IMR-90 (cell line): ENCODE results near the gene TMEM141. TPM values are rescaled to one million over a fixed set of nuclear protein-coding genes. Genes with fewer than 3 reads are reported as not detected.

Source experiments
- ATAC-seq: fragments of 200-7000 bp; cut with Tn5 transposase; 2 replicates; pipeline ENCODE4 v1.9.1; 2020; ENCODE audit warnings: low read depth, mild to moderate bottlenecking, moderate library complexity
- BruUV-seq: library from RNA; stranded (reverse); fragments of 400-500 nt; replicated peaks from 2 replicates; lab custom pipeline; 2021; lab: Mats Ljungman, UMichigan
- CTCF ChIA-PET: fragments of 300-600 bp; formaldehyde crosslinking; extraction: SDS; loops from one replicate; lab custom pipeline; 2021; ENCODE audit warnings: antibody characterized with exemption; lab: Yijun Ruan, JAX
- POLR2A ChIA-PET: fragments of 300-600 bp; sonication (Branson Sonifier 250); formaldehyde crosslinking; loops from one replicate; lab custom pipeline; 2022; ENCODE audit warnings: antibody characterized with exemption; ENCODE audit not compliant: unreplicated experiment; lab: Charles Lee
- DNase-seq: peaks from one replicate; pipeline ENCODE4 v3.0.0; 2013
- H2AFZ ChIP-seq: replicated peaks from 2 replicates; pipeline ENCODE3; 2013; ENCODE audit warnings: low read length, mild to moderate bottlenecking; ENCODE audit not compliant: poor library complexity
- H2AK5ac ChIP-seq: 2 replicates; pipeline ENCODE4 v1.6.1; 2013; ENCODE audit warnings: low read depth, low read length, inconsistent platforms
- H2AK9ac ChIP-seq: replicated peaks from 2 replicates; pipeline ENCODE3; 2013; ENCODE audit warnings: mild to moderate bottlenecking, low read depth, low read length, moderate library complexity; ENCODE audit not compliant: poor library complexity
- H2BK120ac ChIP-seq: 2 replicates; pipeline ENCODE4 v1.6.1; 2013; ENCODE audit warnings: low read depth, low read length, inconsistent platforms
- H2BK15ac ChIP-seq: 3 replicates; pipeline ENCODE4 v1.6.1; 2013; ENCODE audit warnings: low read depth, low read length, inconsistent platforms
- H2BK20ac ChIP-seq: 2 replicates; pipeline ENCODE4 v1.6.1; 2013; ENCODE audit warnings: low read depth, mild to moderate bottlenecking, inconsistent platforms, low read length, moderate library complexity
- H2BK5ac ChIP-seq: 2 replicates; pipeline ENCODE4 v1.6.1; 2013; ENCODE audit warnings: mild to moderate bottlenecking, low read depth, low read length, inconsistent platforms; ENCODE audit not compliant: poor library complexity, severe bottlenecking
- H3K14ac ChIP-seq: replicated peaks from 2 replicates; pipeline ENCODE4 v1.6.1; 2013; ENCODE audit warnings: low read depth, low read length, inconsistent platforms
- H3K18ac ChIP-seq: 2 replicates; pipeline ENCODE4 v1.6.1; 2013; ENCODE audit warnings: low read depth, low read length, control low read depth
- H3K23ac ChIP-seq: 2 replicates; pipeline ENCODE4 v1.6.1; 2013; ENCODE audit warnings: low read depth, low read length, inconsistent platforms
- H3K27ac ChIP-seq: 2 replicates; pipeline ENCODE4 v1.5.1; 2013; ENCODE audit warnings: mild to moderate bottlenecking, control low read depth, low read length; ENCODE audit not compliant: insufficient read depth
- H3K27me3 ChIP-seq: 2 replicates; pipeline ENCODE4 v1.6.1; 2013; ENCODE audit warnings: low read length; ENCODE audit not compliant: control insufficient read depth, insufficient read depth
- H3K36me3 ChIP-seq: 2 replicates; pipeline ENCODE4 v1.6.1; 2013; ENCODE audit warnings: low read length, mixed read lengths; ENCODE audit not compliant: control insufficient read depth, insufficient read depth
- H3K4ac ChIP-seq: 2 replicates; pipeline ENCODE4 v1.6.1; 2013; ENCODE audit warnings: low read depth, low read length, inconsistent platforms
- H3K4me1 ChIP-seq: 2 replicates; pipeline ENCODE4 v1.6.1; 2013; ENCODE audit warnings: low read length, mixed read lengths; ENCODE audit not compliant: control insufficient read depth, insufficient read depth
- H3K4me2 ChIP-seq: 2 replicates; pipeline ENCODE4 v1.6.1; 2013; ENCODE audit warnings: low read depth, mild to moderate bottlenecking, control low read depth, low read length, moderate library complexity
- H3K4me3 ChIP-seq: 2 replicates; pipeline ENCODE4 v1.5.1; 2013; ENCODE audit warnings: low read depth, mild to moderate bottlenecking, control low read depth, low read length, moderate library complexity; ENCODE audit not compliant: insufficient read depth
- H3K56ac ChIP-seq: 2 replicates; pipeline ENCODE4 v1.6.1; 2013; ENCODE audit warnings: low read length, inconsistent platforms; ENCODE audit not compliant: insufficient read depth; ENCODE audit errors: extremely low read depth
- H3K79me1 ChIP-seq, 2 experiments: 2 replicates each; pipeline ENCODE4 v1.6.1; 2013; ENCODE audit warnings: low read length in 2 of 2, inconsistent platforms in 1 of 2, low read depth in 1 of 2
- H3K9ac ChIP-seq: 2 replicates; pipeline ENCODE4 v1.6.1; 2013; ENCODE audit warnings: low read depth, low read length, control low read depth
- H3K9me1 ChIP-seq: 2 replicates; pipeline ENCODE4 v1.6.1; 2013; ENCODE audit warnings: low read length, inconsistent platforms; ENCODE audit not compliant: insufficient read depth
- H3K9me3 ChIP-seq: 2 replicates; pipeline ENCODE4 v1.6.1; 2013; ENCODE audit warnings: low read length; ENCODE audit not compliant: control insufficient read depth, insufficient read depth
- H4K20me1 ChIP-seq: 2 replicates; pipeline ENCODE4 v1.6.1; 2013; ENCODE audit warnings: low read length, inconsistent platforms; ENCODE audit not compliant: insufficient read depth
- H4K5ac ChIP-seq: 2 replicates; pipeline ENCODE4 v1.6.1; 2013; ENCODE audit warnings: mild to moderate bottlenecking, low read depth, low read length, control low read depth
- H4K8ac ChIP-seq, 2 experiments: 2 replicates each; pipeline ENCODE4 v1.6.1; 2013; ENCODE audit warnings: low read depth in 2 of 2, low read length in 2 of 2, control low read depth in 1 of 2, inconsistent platforms in 1 of 2
- H4K91ac ChIP-seq: 2 replicates; pipeline ENCODE4 v1.6.1; 2013; ENCODE audit warnings: low read depth, low read length, inconsistent platforms; ENCODE audit not compliant: insufficient read depth
- BHLHE40 ChIP-seq: fragments of 150-350 bp; IDR thresholded peaks from 2 replicates; pipeline ENCODE4 v1.6.1; 2016; ENCODE audit warnings: mild to moderate bottlenecking, low read depth, low read length
- CEBPB ChIP-seq: IDR thresholded peaks from 2 replicates; pipeline ENCODE4 v1.6.1; 2012; ENCODE audit warnings: low read depth, low read length, improper control_type of control experiment
- CHD1 ChIP-seq: IDR thresholded peaks from 2 replicates; pipeline ENCODE4 v1.6.1; 2012; ENCODE audit warnings: low read depth, low read length, improper control_type of control experiment
- FOS ChIP-seq: fragments of 150-350 bp; IDR thresholded peaks from 2 replicates; pipeline ENCODE4 v1.6.1; 2016; ENCODE audit warnings: low read depth, low read length
- MAFK ChIP-seq: IDR thresholded peaks from 2 replicates; pipeline ENCODE4 v1.6.1; 2012; ENCODE audit warnings: low read depth, low read length, improper control_type of control experiment
- MAZ ChIP-seq: IDR thresholded peaks from 2 replicates; pipeline ENCODE4 v1.6.1; 2012; ENCODE audit warnings: low read depth, mild to moderate bottlenecking, low read length, improper control_type of control experiment, moderate library complexity, borderline replicate concordance
- MXI1 ChIP-seq: IDR thresholded peaks from 2 replicates; pipeline ENCODE4 v1.6.1; 2012; ENCODE audit warnings: low read depth, mild to moderate bottlenecking, low read length, moderate library complexity, borderline replicate concordance
- NFE2L2 ChIP-seq: fragments of 150-350 bp; IDR thresholded peaks from 2 replicates; pipeline ENCODE4 v1.6.1; 2016; ENCODE audit warnings: low read depth, mild to moderate bottlenecking, low read length
- POLR2A ChIP-seq: IDR thresholded peaks from 2 replicates; pipeline ENCODE4 v1.6.1; 2012; ENCODE audit warnings: mild to moderate bottlenecking, low read depth, low read length
- RAD21 ChIP-seq: IDR thresholded peaks from 2 replicates; pipeline ENCODE4 v1.6.1; 2012; ENCODE audit warnings: low read length, improper control_type of control experiment
- RCOR1 ChIP-seq: IDR thresholded peaks from 2 replicates; pipeline ENCODE4 v1.6.1; 2012; ENCODE audit warnings: mild to moderate bottlenecking, low read length, improper control_type of control experiment; ENCODE audit not compliant: insufficient replicate concordance
- RFX5 ChIP-seq: IDR thresholded peaks from 2 replicates; pipeline ENCODE4 v1.8.0; 2012; ENCODE audit warnings: low read depth, mild to moderate bottlenecking, low read length, moderate library complexity
- SMC3 ChIP-seq: fragments of 150-350 bp; IDR thresholded peaks from 2 replicates; pipeline ENCODE4 v1.6.1; 2016; ENCODE audit warnings: low read depth, mild to moderate bottlenecking, antibody characterized with exemption, low read length, moderate library complexity
- USF2 ChIP-seq: fragments of 150-350 bp; IDR thresholded peaks from 2 replicates; pipeline ENCODE4 v1.6.1; 2017; ENCODE audit warnings: mild to moderate bottlenecking, antibody characterized with exemption, low read length, low read depth
- WGBS, 2 experiments: methylation state at CpG; one replicate each; pipeline versions ENCODE4 v1.1.5 to v1.1.7; 2013; ENCODE audit warnings: missing lambda C conversion rate in 2 of 2; ENCODE audit not compliant: insufficient read length in 1 of 2; ENCODE audit errors: extremely low coverage in 2 of 2; 5-methylcytosine and 5-hydroxymethylcytosine counted together
- dilution Hi-C: fragments of 300-500 bp; cut with HindIII; formaldehyde crosslinking; loops from one replicate; pipeline ENCODE4 v1.14.3; 2018; ENCODE audit warnings: low sequenced_read_pairs; ENCODE audit not compliant: unreplicated experiment
- in situ Hi-C: fragments of 300-500 bp; cut with MboI; formaldehyde crosslinking; loops from 3 replicates; pipeline ENCODE4 v1.14.3; 2019; ENCODE audit warnings: low sequenced_read_pairs, inconsistent platforms, mixed read lengths
- intact Hi-C: fragments of 100-400 bp; cut with micrococcal nuclease; formaldehyde crosslinking; loops from 2 replicates; pipeline ENCODE4 v1.10.0; 2022
- polyA plus RNA-seq, 3 experiments: library from polyadenylated mRNA; depleted of rRNA; stranded (reverse); fragments of >200 nt; gene quantifications; 2 replicates each; pipeline ENCODE4 v1.2.3, GENCODE V29; 2012; ENCODE audit warnings: low replicate concordance in 1 of 3
- total RNA-seq: library from RNA; depleted of rRNA; stranded (reverse); fragments of >200 nt; gene quantifications from 2 replicates; pipeline ENCODE4 v1.2.3, GENCODE V29; 2012
- TF ChIP-seq, protein P1 (sequence below): fragments of 150-350 bp; IDR thresholded peaks from 2 replicates; pipeline ENCODE4 v1.6.1; 2016; ENCODE audit warnings: low read depth, mild to moderate bottlenecking, low read length, moderate library complexity, borderline replicate concordance
- TF ChIP-seq, protein P2 (sequence below): conservative IDR thresholded peaks from 2 replicates; pipeline ENCODE4 v1.5.1; 2012; ENCODE audit warnings: mild to moderate bottlenecking, low read depth, low read length, improper control_type of control experiment

Gene TMEM141
- total and polyA plus RNA-seq, 2 of the 4 experiments (the other 2 are of a cell fraction), result 39.1 to 77.8 TPM

GRCh38 chr9:136831002-136831719 lies 40.0 kb downstream of the TMEM141 start:
- no peak for TF ChIP-seq NFE2L2
- TF ChIP-seq, protein P1, sequence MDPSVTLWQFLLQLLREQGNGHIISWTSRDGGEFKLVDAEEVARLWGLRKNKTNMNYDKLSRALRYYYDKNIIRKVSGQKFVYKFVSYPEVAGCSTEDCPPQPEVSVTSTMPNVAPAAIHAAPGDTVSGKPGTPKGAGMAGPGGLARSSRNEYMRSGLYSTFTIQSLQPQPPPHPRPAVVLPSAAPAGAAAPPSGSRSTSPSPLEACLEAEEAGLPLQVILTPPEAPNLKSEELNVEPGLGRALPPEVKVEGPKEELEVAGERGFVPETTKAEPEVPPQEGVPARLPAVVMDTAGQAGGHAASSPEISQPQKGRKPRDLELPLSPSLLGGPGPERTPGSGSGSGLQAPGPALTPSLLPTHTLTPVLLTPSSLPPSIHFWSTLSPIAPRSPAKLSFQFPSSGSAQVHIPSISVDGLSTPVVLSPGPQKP, result no peak
- TF ChIP-seq RAD21, result no peak
- no peak for TF ChIP-seq MAZ
- TF ChIP-seq, protein P2, sequence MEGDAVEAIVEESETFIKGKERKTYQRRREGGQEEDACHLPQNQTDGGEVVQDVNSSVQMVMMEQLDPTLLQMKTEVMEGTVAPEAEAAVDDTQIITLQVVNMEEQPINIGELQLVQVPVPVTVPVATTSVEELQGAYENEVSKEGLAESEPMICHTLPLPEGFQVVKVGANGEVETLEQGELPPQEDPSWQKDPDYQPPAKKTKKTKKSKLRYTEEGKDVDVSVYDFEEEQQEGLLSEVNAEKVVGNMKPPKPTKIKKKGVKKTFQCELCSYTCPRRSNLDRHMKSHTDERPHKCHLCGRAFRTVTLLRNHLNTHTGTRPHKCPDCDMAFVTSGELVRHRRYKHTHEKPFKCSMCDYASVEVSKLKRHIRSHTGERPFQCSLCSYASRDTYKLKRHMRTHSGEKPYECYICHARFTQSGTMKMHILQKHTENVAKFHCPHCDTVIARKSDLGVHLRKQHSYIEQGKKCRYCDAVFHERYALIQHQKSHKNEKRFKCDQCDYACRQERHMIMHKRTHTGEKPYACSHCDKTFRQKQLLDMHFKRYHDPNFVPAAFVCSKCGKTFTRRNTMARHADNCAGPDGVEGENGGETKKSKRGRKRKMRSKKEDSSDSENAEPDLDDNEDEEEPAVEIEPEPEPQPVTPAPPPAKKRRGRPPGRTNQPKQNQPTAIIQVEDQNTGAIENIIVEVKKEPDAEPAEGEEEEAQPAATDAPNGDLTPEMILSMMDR, result no peak
- TF ChIP-seq RCOR1, result no peak
- TF ChIP-seq RFX5, result no peak
- no peak for TF ChIP-seq SMC3
- no peak for TF ChIP-seq CHD1
- no peak for TF ChIP-seq MAFK
- no peak for TF ChIP-seq CEBPB
- TF ChIP-seq FOS, result no peak
- no peak for TF ChIP-seq USF2
- TF ChIP-seq POLR2A, result no peak
- TF ChIP-seq MXI1, result no peak
- TF ChIP-seq BHLHE40, result no peak
- Histone ChIP-seq H2BK120ac (no peak overlapping the region), H2AK9ac (no peak overlapping the region), H3K9ac (no peak overlapping the region), H3K4me1 (no peaks in the 10 kb centered on the region), H2BK20ac (no peak overlapping the region), H3K36me3 (peaks cover 57% of the 10 kb centered on the region), H3K79me1 (peaks cover 0 to 3% of the 10 kb centered on the region in 2 experiments; a peak in 1 of 4 replicates), H2BK15ac (no peak overlapping the region), H2AK5ac (no peak overlapping the region), H4K91ac (no peak overlapping the region), H3K27ac (no peak overlapping the region), H4K5ac (no peak overlapping the region), H3K9me3 (no peaks in the 10 kb centered on the region), H2AFZ (no peak overlapping the region), H4K20me1 (no peaks in the 10 kb centered on the region; the same call in 1 of the 2 replicates), H3K4ac (no peak overlapping the region), H3K14ac (no peak overlapping the region), H2BK5ac (no peak overlapping the region), H4K8ac (no peak overlapping the region), H3K9me1 (no peaks in the 10 kb centered on the region), H3K23ac (no peak overlapping the region), H3K56ac (no peak overlapping the region), H3K4me2 (no peak overlapping the region), H3K18ac (no peak overlapping the region), H3K27me3 (no peaks in the 10 kb centered on the region), H3K4me3 (no peak overlapping the region)
- intact Hi-C loops, result no loop called here
- WGBS, 2 experiments, result 95% methylated on average over 20 of the region's 30 CpGs; no CpG with 5 or more reads in 1 of the 2 experiments
- in situ Hi-C loops, result no loop called here
- ChIA-PET POLR2A (no interaction called here), CTCF (no interaction called here)
- no TSS peak for BruUV-seq
- dilution Hi-C loops, result no loop called here
- ATAC-seq (no peak), DNase-seq (no peak)
